Upper lobe of right lung (tissue), 1 donor: ENCODE data around the gene PACRG. TPM values are rescaled to one million over a fixed set of nuclear protein-coding genes. Genes with fewer than 3 reads are reported as not detected.

Experiments used
- ATAC-seq: fragments of 200-7000 bp; cut with Tn5 transposase; one replicate; pipeline ENCODE4 v1.9.1; 2020; ENCODE audit warnings: mild to moderate bottlenecking, moderate library complexity
- DNase-seq: peaks from one replicate; pipeline ENCODE4 v3.0.0-alpha.2; 2020
- H3K27ac ChIP-seq: fragments of 200-600 bp; one replicate; pipeline ENCODE4 v1.8.0; 2022
- H3K27me3 ChIP-seq: fragments of 200-600 bp; one replicate; pipeline ENCODE4 v1.8.0; 2022; ENCODE audit warnings: mild to moderate bottlenecking
- H3K36me3 ChIP-seq: fragments of 200-600 bp; one replicate; pipeline ENCODE4 v1.8.0; 2022
- H3K4me1 ChIP-seq: fragments of 200-600 bp; one replicate; pipeline ENCODE4 v1.8.0; 2022
- H3K4me3 ChIP-seq: fragments of 200-600 bp; one replicate; pipeline ENCODE4 v1.8.0; 2022; ENCODE audit warnings: mild to moderate bottlenecking
- H3K9me3 ChIP-seq: fragments of 200-600 bp; one replicate; pipeline ENCODE4 v1.8.0; 2022
- intact Hi-C: fragments of 100-400 bp; cut with DNase I; formaldehyde crosslinking; loops from one replicate; pipeline ENCODE4 v1.11.0; 2022
- total RNA-seq: library from RNA; stranded (reverse); fragmentation: NEBNext Ultra II Directional; extraction: Animal tissue kit (Norgen Biotek cat#: 25700); gene quantifications from one replicate; pipeline ENCODE4 v1.2.1, GENCODE V29; 2021
- TF ChIP-seq, protein P1 (sequence below): fragments of 200-600 bp; IDR thresholded peaks from one replicate; pipeline ENCODE4 v1.8.0; 2022; ENCODE audit warnings: antibody characterized with exemption
- donor health status: DM: no; HTN: yes; CAD: no; lungs with severe emphysema.

PACRG gene
- total RNA-seq, 1 donor from 2014 or later: 1.5 TPM

DNA sequence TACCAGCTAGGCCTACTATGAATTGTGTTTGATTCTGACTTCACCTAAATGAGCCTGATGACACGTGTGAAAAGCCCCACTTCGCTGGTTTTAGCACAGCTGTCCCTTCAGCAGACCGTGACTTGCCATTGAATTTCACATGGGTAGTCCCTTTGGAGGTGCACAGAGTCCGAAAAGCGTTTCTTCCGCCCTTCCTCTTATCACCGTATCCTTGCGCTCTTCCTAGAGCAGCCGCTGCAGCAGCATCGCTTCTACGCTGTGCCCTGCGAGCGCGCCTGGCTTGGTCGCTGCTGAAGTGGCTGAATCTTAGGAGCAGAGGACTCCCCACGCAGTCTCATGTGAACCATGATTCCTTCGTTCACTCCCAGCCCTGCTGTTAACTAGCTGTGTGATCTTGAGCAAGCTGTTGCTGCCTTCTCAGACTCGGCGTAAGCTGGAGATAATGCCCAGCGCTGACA is 127.0 kb downstream of the PACRG start:
- intact Hi-C loops: no loop called here
- no peak overlapping the region for H3K27ac ChIP-seq
- DNase-seq (no peak), ATAC-seq (no peak)
- H3K4me1 ChIP-seq: no peaks in the 10 kb centered on the region
- H3K36me3 ChIP-seq: no peaks in the 10 kb centered on the region
- TF ChIP-seq, protein P1, sequence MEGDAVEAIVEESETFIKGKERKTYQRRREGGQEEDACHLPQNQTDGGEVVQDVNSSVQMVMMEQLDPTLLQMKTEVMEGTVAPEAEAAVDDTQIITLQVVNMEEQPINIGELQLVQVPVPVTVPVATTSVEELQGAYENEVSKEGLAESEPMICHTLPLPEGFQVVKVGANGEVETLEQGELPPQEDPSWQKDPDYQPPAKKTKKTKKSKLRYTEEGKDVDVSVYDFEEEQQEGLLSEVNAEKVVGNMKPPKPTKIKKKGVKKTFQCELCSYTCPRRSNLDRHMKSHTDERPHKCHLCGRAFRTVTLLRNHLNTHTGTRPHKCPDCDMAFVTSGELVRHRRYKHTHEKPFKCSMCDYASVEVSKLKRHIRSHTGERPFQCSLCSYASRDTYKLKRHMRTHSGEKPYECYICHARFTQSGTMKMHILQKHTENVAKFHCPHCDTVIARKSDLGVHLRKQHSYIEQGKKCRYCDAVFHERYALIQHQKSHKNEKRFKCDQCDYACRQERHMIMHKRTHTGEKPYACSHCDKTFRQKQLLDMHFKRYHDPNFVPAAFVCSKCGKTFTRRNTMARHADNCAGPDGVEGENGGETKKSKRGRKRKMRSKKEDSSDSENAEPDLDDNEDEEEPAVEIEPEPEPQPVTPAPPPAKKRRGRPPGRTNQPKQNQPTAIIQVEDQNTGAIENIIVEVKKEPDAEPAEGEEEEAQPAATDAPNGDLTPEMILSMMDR: no peak
- no peak overlapping the region for H3K4me3 ChIP-seq
- H3K9me3 ChIP-seq: no peaks in the 10 kb centered on the region
- no peaks in the 10 kb centered on the region for H3K27me3 ChIP-seq

DNA sequence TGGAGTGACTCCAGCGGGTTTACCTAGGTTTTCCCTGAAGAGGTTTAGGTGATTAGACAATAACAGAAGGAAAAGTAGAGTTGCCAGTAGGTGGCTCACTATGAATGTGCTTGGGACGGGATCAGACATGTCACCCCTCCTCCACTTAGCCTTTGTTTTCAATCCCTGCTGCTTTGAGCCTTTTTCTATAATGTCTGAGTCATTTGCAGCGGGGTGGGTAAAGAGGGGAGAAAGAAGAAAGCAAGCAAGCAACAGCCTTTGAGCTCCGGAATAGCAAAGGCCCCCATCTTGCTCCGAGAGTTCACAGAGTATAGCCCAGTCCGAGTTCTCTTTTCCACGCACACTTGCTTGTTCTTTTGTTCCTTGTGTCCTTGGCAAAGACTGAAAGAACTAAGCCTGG is 129.1 kb downstream of the PACRG start:
- Histone ChIP-seq H3K9me3 (no peaks in the 10 kb centered on the region), H3K36me3 (no peaks in the 10 kb centered on the region), H3K27me3 (no peaks in the 10 kb centered on the region), H3K4me1 (no peaks in the 10 kb centered on the region), H3K27ac (no peak overlapping the region), H3K4me3 (peak overlapping the region; percentile 21)
- peak; percentile 76 for ATAC-seq
- TF ChIP-seq, protein P1: peak; percentile 48
- intact Hi-C loops: no loop called here
- DNase-seq: no peak

DNA sequence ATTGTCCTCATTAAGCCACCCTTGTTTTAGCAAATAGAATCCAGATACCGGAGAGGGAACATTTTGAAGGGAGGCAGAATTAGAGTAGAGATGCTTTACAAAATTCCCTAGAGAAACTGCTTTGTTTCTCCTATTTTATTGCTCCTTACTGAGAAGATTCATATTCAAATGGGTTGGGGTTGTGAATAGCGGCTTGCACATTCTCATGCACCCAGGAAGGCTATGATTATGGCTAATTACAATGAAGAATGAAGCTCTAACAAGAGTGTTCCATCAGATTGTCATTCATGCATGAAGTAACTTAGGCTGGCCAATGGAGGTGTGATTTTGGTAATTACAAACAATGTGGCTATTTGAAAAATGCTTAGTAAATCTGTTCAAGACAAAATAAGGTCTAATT is 129.6 kb downstream of the PACRG start:
- TF ChIP-seq, protein P1: no peak
- ATAC-seq (no peak), DNase-seq (no peak)
- Histone ChIP-seq H3K9me3 (no peaks in the 10 kb centered on the region), H3K27me3 (no peaks in the 10 kb centered on the region), H3K36me3 (no peaks in the 10 kb centered on the region), H3K4me1 (no peaks in the 10 kb centered on the region), H3K4me3 (peak overlapping the region; percentile 21), H3K27ac (no peak overlapping the region)
- intact Hi-C loops: no loop called here

DNA sequence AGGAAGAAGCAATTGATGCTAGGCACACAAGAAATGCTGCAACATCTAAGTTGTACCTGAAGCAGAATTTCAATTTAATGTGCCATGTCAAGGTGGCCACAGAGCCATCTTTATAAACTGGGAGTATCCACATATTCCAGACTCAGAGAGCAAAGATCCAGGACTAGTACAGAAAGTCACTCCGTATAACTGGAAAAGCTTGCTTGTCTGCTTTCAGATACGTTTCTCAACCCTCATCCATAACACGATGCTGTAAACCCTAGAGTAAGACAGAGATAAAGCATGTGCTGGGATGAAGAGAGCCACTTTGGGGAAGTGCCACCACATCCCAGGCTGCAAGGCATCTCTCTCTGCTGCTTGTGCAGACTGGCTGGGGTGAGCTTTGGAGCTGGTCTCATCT is 134.7 kb downstream of the PACRG start:
- Histone ChIP-seq H3K27ac (no peak overlapping the region), H3K9me3 (no peaks in the 10 kb centered on the region), H3K4me3 (no peak overlapping the region), H3K36me3 (no peaks in the 10 kb centered on the region), H3K27me3 (no peaks in the 10 kb centered on the region), H3K4me1 (no peaks in the 10 kb centered on the region)
- TF ChIP-seq, protein P1: no peak
- ATAC-seq (no peak), DNase-seq (no peak)
- intact Hi-C loops: no loop called here

DNA sequence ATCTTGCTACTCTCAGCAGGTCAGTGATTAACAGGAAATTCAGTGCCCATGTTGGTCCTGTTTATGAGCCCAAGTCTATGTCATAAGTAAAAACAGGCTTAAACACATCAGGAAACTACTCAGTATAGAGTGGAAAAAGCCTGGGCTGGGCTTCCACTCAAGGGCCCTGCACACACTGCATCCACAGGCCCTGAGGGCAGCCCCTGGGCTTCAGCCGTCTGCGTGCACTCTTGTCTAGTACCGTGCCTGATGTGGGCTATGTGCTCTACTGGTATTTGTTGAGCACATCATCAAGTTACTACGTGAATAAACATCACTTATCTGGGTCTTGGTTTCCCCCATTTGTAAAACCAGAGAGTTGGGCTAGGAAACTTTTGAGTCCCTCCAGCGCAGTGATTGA is 135.2 kb downstream of the PACRG start:
- no peak for DNase-seq

More for the DNA sequence above, 135.2 kb downstream of the PACRG start:
- H3K36me3 ChIP-seq: no peaks in the 10 kb centered on the region
- H3K9me3 ChIP-seq: no peaks in the 10 kb centered on the region
- no peak overlapping the region for H3K4me3 ChIP-seq
- no peaks in the 10 kb centered on the region for H3K27me3 ChIP-seq
- no peaks in the 10 kb centered on the region for H3K4me1 ChIP-seq
- TF ChIP-seq, protein P1: no peak
- ATAC-seq: no peak
- intact Hi-C loops: no loop called here
- no peak overlapping the region for H3K27ac ChIP-seq
